Natural killer cell (primary cell): ENCODE results near the gene SNTN. TPM values are rescaled to one million over a fixed set of nuclear protein-coding genes. Genes with fewer than 3 reads are reported as not detected.

ENCODE experiments used
- ATAC-seq, 3 donors: fragments of 150-1000 bp in 2 of 3; fragments of 200-7000 bp in 1 of 3; cut with Tn5 transposase; 1 replicate in 1 of 3; 2 replicates in 2 of 3; pipeline ENCODE4 v1.10.0; 2021; ENCODE audit warnings: mild to moderate bottlenecking in 2 of 3, moderate library complexity in 2 of 3
- DNase-seq, 2 donors: peaks; one replicate each; pipeline versions ENCODE4 v3.0.0 to v3.0.0-alpha.2; 2013 to 2021; ENCODE audit warnings: mixed read lengths in 1 of 2
- H3K27ac ChIP-seq: one replicate; pipeline ENCODE4 v1.5.1; 2013; ENCODE audit warnings: mild to moderate bottlenecking, low read length
- H3K27me3 ChIP-seq: one replicate; pipeline ENCODE4 v1.6.1; 2013; ENCODE audit warnings: low read length; ENCODE audit not compliant: control insufficient read depth, insufficient read depth
- H3K36me3 ChIP-seq: one replicate; pipeline ENCODE4 v1.6.1; 2013; ENCODE audit warnings: low read length; ENCODE audit not compliant: control insufficient read depth, insufficient read depth
- H3K4me1 ChIP-seq: one replicate; pipeline ENCODE4 v1.6.1; 2013; ENCODE audit warnings: low read length; ENCODE audit not compliant: control insufficient read depth, insufficient read depth
- H3K4me3 ChIP-seq: one replicate; pipeline ENCODE4 v1.5.1; 2013; ENCODE audit warnings: low read length
- H3K9me3 ChIP-seq: one replicate; pipeline ENCODE4 v1.6.1; 2013; ENCODE audit warnings: low read length; ENCODE audit not compliant: control insufficient read depth, insufficient read depth
- H3K27ac Mint-ChIP-seq, 2 donors: one replicate each; pipeline ENCODE4 v1.8.0; 2022; ENCODE audit warnings: mild to moderate bottlenecking in 2 of 2, mixed read lengths in 2 of 2, moderate library complexity in 1 of 2
- H3K27me3 Mint-ChIP-seq, 2 donors: one replicate each; pipeline ENCODE4 v1.8.0; 2022; ENCODE audit warnings: low read depth in 2 of 2, mixed read lengths in 2 of 2
- H3K36me3 Mint-ChIP-seq: one replicate; pipeline ENCODE4 v1.8.0; 2022; ENCODE audit warnings: mixed read lengths
- H3K4me1 Mint-ChIP-seq, 2 donors: one replicate each; pipeline ENCODE4 v1.8.0; 2022; ENCODE audit warnings: mixed read lengths in 2 of 2
- H3K4me3 Mint-ChIP-seq: one replicate; pipeline ENCODE4 v1.8.0; 2022; ENCODE audit warnings: mild to moderate bottlenecking, moderate library complexity, mixed read lengths
- H3K9me3 Mint-ChIP-seq, 2 donors: one replicate each; pipeline ENCODE4 v1.8.0; 2022; ENCODE audit warnings: mixed read lengths in 2 of 2
- CTCF ChIP-seq: fragments of 200-600 bp; IDR thresholded peaks from one replicate; pipeline ENCODE4 v1.8.0; 2022; ENCODE audit warnings: antibody characterized with exemption
- WGBS: methylation state at CpG from one replicate; pipeline ENCODE4 v1.1.7; 2013; ENCODE audit warnings: missing lambda C conversion rate; ENCODE audit not compliant: insufficient coverage; 5-methylcytosine and 5-hydroxymethylcytosine counted together
- intact Hi-C: fragments of 100-400 bp; cut with micrococcal nuclease; formaldehyde crosslinking; loops from one replicate; pipeline ENCODE4 v1.14.2; 2022
- total RNA-seq, 4 donors: library from RNA; stranded (reverse); fragments of 120-200 nt in 1 of 4; gene quantifications; one replicate each; pipeline versions ENCODE4 v1.2.3 to v1.2.4, GENCODE V29; 2013 to 2022

SNTN gene
- total RNA-seq, 3 donors from 2014 or later (not counting 1 experiment from before 2014, with no cell fraction given) = not detected

- Histone ChIP-seq H3K9me3 (peaks cover 3% of the 10 kb centered on the region), H3K36me3 (no peaks in the 10 kb centered on the region), H3K27me3 (no peaks in the 10 kb centered on the region), H3K4me1 (no peaks in the 10 kb centered on the region), H3K4me3 (no peak overlapping the region), H3K27ac (no peak overlapping the region)
- ATAC-seq = no peak
- Mint-ChIP-seq H3K27me3 (no peaks in the 10 kb centered on the region), H3K36me3 (no peaks in the 10 kb centered on the region), H3K4me3 (no peak overlapping the region), H3K9me3 (peaks cover 5 to 13% of the 10 kb centered on the region in 2 donors), H3K4me1 (no peaks in the 10 kb centered on the region), H3K27ac (no peak overlapping the region)
- no peak for TF ChIP-seq CTCF
- DNase-seq = no peak
- WGBS = 93% methylated on average over 4 of the region's 4 CpGs
- intact Hi-C loops = no loop called here
These were observed 20.8 kb upstream of the SNTN start for GRCh38 chr3:63631670-63632069.

DNA sequence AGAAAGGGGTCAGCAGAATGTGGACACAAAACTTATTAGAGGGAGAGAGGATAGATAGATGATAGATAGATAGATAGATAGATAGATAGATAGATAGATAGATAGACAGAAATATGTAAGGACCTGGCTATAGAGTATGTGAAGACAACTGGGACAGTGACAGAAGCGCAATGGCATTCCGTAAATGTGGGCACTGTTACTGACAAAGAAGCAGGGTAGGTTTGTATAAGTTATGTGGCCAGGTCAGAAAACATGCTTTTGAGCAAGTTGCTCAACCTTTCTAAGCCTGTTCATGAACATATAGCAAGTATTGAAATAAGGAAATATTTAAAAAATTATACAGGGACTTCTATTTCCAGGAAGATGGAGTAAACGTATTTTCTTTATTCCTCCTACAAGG, 17.3 kb upstream of the SNTN start:
- H3K27me3 Mint-ChIP-seq = no peaks in the 10 kb centered on the region
- no peak for ATAC-seq
- Histone ChIP-seq H3K27me3 (no peaks in the 10 kb centered on the region), H3K4me3 (no peak overlapping the region), H3K27ac (no peak overlapping the region), H3K9me3 (peaks cover 3% of the 10 kb centered on the region), H3K4me1 (no peaks in the 10 kb centered on the region), H3K36me3 (no peaks in the 10 kb centered on the region)
- H3K9me3 Mint-ChIP-seq = peaks cover 3 to 16% of the 10 kb centered on the region in 2 donors
- no peaks in the 10 kb centered on the region for H3K4me1 Mint-ChIP-seq
- no peaks in the 10 kb centered on the region for H3K36me3 Mint-ChIP-seq
- DNase-seq = no peak
- no peak overlapping the region for H3K27ac Mint-ChIP-seq
- intact Hi-C loops = no loop called here
- no peak for TF ChIP-seq CTCF
- WGBS = 91% methylated on average over 2 of the region's 3 CpGs
- no peak overlapping the region for H3K4me3 Mint-ChIP-seq

GRCh38 chr3:63639806-63640205, 12.7 kb upstream of the SNTN start:
- intact Hi-C loops = no loop called here
- DNase-seq (no peak), ATAC-seq (no peak)
- Histone ChIP-seq H3K27ac (no peak overlapping the region), H3K36me3 (no peaks in the 10 kb centered on the region), H3K27me3 (no peaks in the 10 kb centered on the region), H3K4me1 (no peaks in the 10 kb centered on the region), H3K9me3 (no peaks in the 10 kb centered on the region), H3K4me3 (no peak overlapping the region)
- no peak for TF ChIP-seq CTCF
- Mint-ChIP-seq H3K4me1 (no peaks in the 10 kb centered on the region), H3K36me3 (no peaks in the 10 kb centered on the region), H3K27ac (no peak overlapping the region), H3K9me3 (peaks cover 6 to 12% of the 10 kb centered on the region in 2 donors), H3K27me3 (no peaks in the 10 kb centered on the region), H3K4me3 (no peak overlapping the region)
- 94% methylated on average over 2 of the region's 2 CpGs for WGBS

DNA sequence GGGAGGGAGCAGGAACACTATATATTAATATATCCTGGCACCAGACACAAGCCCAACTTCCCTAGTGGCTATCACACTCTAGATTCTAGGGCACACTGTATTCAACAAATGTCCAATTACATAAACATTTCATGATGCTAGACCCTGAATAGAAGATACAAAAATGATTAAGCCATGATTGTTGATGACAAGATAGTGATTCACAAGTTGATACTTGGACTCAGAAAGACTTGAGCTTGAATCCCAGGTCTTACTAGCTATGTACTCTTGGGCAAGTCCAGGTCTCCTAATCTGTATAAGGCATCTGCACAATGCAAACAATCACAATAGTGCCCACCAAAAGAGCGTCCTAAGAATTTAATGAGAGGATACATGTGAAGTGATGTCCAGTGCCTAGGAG, 10.0 kb upstream of the SNTN start:
- TF ChIP-seq CTCF = no peak
- intact Hi-C loops = no loop called here
- H3K27ac ChIP-seq = no peak overlapping the region
- DNase-seq = no peak
- no peaks in the 10 kb centered on the region for H3K36me3 Mint-ChIP-seq
- H3K4me1 Mint-ChIP-seq = no peaks in the 10 kb centered on the region
- no peak overlapping the region for H3K4me3 ChIP-seq
- no peak for ATAC-seq
- no peaks in the 10 kb centered on the region for H3K27me3 Mint-ChIP-seq
- H3K27me3 ChIP-seq = no peaks in the 10 kb centered on the region
- no peaks in the 10 kb centered on the region for H3K4me1 ChIP-seq
- no peaks in the 10 kb centered on the region for H3K36me3 ChIP-seq
- peaks cover 8 to 9% of the 10 kb centered on the region in 2 donors for H3K9me3 Mint-ChIP-seq
- H3K27ac Mint-ChIP-seq = no peak overlapping the region
- no CpG with 5 or more reads among the region's 1 CpG for WGBS
- no peak overlapping the region for H3K4me3 Mint-ChIP-seq
- H3K9me3 ChIP-seq = no peaks in the 10 kb centered on the region
